ENCODE data around the gene PDE6C.

The PDE6C gene

DNA sequence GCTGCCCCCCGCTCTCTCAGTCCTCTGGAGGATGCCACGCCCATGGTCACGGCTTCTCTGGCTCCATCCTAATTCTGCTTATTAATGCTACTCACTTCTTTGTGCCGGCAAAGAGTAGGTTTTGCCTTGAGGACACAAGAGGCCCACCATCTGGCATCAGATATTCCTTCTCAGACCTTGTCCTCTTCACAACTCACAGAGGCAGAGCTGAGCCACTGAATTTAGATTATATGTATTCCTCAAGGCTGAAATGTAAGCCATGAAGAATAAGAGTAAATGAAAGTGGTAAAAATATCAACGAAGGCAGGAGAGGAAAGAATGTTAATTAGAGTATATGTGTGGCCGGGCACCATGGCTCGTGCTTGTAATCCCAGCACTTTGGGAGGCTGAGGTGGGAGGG lies 17.8 kb upstream of the PDE6C start:
- DNase-seq (ENCODE audit: low read depth): no peak

DNA sequence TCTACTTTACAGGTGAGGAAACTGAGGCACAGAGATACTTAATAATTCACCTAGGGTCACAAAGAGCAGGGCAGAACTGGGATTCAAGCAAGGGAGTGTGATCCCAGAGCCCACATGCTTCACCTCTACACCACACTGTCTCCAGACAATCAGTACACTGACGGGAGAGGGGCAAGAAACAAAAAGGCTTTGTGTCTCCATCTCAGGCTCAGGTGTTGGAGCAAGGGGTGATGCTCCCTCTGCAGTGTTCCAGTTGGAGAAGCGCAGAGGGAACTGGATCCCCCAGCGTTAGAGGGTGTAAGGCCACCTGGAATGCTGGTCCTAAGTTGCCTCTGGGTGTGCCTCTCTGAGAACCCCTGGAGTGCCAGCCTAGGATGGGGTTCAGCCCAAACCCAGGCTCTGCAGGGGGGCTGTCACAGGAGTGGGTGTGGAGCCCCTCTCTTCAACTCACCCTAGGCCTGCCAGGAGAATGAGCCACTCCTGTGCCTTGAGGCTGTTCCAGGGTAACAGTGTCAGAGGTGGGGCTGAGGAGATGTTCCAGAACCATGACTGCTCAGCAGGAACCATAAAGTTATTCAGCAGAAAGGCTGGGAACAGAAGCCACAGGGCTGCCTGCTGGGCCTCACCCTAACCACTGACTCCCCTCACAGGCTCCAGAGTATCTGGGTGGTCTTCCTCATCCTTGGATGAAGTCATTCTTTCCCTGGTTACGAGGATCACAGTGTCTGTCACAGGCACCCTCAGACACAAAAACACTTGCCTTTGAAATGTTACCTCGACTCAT lies 16.8 kb upstream of the PDE6C start:
- no peak for DNase-seq (ENCODE audit: low read depth)

DNA sequence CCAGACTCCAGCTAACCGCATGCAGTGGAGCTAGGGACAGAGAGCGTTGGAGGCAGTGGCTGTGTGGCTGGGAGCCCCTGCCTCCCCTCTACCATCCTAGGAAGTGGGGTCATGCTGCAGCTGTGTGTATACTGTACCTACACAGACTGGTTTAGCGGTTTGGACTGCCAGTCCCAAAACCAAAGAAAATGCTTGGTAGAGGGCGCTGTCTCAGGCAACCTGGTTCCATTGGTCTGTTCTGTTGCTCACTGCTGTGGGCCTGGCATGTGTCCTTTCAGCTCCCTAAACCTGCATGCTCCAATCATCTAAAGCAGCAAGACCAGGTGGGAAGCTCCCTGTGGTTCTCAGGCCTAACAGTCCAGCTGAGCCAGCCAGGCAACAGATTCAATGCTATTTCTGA lies 15.8 kb upstream of the PDE6C start:
- no peak for DNase-seq (ENCODE audit: low read depth)

DNA sequence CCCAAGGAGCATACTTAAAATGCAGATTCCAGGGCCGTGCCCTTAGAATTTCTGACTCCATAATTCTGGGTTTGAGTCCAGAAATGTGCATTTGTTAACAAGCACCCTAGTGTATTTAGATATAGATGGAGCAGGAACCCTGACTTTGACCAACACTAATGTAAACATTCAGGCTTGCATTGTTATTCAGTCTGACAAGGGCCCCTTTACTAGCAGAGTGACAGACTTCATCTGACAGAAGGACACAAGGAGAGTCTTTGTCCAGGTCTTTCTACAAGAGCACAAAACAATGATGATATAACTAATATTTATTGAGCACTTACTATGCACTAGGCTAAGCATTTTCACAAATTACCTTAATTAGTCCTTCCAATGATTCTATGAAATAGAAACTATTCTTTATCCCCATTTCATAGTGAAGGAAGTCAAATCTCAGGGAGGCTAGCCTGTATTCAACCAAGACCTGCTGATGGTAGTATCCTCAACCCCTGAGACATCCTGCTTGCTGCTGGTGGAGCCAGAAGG lies 15.2 kb upstream of the PDE6C start:
- no peak for DNase-seq (ENCODE audit: low read depth)

DNA sequence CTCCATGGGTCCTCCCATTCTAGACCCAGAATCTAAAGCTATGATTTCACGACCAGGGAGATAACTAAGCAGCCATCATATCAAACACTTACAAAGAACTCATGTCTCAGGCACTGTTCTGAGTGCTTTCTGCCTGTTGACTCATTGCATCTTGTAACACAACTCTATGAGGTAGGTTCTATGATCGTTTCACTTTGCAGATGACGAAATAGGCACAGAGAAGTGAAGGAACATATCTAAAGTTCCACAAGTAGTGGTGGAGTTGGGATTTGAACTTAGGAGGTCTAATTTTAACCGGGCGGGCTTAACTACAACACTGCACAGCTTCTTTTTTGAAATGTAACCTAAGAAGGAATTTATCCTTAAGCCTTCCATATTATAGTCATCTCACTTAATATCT lies 14.2 kb upstream of the PDE6C start:
- DNase-seq (ENCODE audit: low read depth): no peak

DNA sequence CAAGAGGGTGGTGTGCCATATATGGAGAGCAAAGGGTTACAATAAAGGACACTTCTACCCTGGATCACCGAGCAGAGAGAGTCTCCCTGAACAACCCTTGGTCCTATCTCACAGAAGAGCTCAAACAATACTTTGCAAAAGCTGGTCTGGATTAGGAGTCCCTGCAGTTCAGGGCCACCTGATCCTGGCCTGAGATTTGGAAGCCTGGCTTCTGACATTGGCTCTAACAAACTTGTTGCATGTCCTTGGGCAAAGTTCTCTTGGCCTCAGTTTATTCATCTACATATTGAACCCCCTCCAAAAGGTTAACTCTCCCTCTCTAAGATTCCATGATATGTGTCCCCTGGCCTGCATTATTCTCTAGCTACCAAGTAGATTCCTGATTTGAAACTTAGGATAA lies 13.0 kb upstream of the PDE6C start:
- DNase-seq (ENCODE audit: low read depth): no peak

DNA sequence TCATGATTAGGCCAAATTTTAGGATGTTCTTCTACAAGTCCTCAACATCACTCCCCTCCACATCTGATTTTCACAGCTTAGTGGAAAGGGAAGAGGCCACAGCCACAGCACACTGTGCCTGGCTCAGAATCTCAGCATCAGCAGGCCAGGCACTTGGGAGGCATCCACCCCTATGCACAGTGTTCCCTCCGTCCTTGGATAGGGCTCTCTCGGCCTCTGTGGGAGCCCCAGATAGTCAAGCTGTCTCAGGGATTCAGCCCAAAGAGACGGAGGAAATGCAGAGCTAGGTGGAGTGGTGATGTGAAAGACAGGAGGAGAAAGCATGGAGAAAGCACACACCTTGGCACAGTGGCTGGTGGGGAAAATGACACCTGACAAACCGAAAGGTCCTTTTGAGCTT lies 12.6 kb upstream of the PDE6C start:
- no peak for DNase-seq (ENCODE audit: low read depth)

DNA sequence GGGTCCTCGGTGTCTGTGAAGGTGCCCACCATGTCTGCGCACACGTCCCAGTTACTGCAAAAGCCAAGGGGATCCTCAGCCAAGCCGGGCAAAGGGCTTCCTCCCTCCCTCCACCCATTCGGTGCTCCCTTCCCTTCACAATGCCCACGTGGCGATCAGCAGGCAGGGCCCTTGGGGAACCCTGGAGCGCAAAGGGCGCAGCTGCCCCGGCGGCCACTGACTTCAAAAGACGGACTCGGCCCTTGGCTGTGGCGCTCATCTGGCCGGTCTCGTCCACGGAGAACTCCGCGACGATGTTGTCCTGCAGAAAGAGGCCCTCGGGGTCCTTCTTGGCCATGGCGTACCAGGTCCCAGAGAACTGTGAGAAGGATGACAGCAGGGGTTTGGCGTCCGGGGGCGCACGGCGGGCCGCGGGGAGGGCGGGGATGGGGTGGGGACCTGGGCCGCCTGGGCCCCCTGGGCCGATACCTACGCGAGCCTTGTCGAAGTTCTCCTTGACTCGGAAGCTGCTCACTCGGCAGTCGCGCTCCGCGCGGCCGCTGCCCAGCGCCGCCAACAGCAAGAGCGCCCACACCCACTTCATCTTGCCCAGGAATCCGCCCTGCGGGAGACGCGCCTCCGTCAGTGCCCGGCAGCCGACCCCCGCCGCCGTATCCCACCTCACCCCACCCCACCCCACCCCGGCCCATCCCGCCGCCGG lies 11.7 kb upstream of the PDE6C start:
- DNase-seq (ENCODE audit: low read depth): no peak

DNA sequence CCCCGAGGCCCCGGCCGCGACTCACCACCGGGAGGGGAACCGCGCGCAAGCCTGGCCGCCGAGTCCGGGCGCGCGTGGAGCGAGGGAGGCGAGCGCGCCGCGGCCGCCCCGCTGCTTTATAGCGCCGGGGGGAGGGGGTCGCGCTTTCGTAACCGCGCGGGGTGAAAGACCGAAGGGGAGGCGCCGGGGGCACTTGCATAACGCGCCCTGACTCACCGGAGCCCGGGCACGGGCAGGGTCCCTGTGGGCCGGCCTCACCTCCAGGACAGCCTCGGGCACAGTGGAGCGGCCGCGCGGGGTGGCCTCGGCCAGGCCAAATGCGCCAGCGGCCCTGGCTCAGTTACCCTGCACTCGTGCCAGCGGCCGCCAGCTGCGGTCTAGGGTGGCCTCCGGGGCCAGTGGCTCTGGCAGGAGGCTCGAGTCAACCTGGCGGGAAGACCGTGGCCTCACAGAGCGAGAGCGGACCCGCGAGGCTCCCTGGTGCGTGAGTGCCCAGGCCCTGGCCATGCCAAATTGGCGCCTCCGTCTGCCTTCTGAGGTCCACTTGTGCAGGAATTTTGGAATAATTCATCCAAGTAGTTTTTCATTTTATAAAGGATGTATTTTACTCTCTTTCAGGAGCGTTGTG lies 11.1 kb upstream of the PDE6C start, which contains the start of gene RBP4:
Gene RBP4 (minus strand): TSS at position 90 of the 628 bp plus-strand sequence. CDS start 207 bp downstream, outside the sequence.
- no peak for DNase-seq (ENCODE audit: low read depth)

DNA sequence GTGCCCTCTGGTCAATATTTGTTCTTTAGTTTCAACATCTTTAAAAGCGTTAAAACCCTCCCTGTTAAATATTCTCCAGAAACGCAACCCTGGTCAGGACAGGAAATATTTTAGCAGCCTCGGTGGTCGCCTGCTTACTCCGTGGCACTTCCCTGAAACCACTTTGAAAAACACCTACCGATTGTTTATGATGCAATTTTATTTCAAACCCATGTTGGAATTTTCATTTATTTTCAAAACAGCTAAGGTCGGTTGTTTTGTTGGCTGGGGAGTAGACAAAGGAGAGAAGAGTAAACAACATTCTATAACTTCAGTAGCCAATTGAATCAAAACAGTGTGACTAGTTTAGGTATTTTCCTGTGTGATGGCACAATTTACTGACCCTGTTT lies 10.6 kb upstream of the PDE6C start:
- DNase-seq (ENCODE audit: low read depth): no peak

DNA sequence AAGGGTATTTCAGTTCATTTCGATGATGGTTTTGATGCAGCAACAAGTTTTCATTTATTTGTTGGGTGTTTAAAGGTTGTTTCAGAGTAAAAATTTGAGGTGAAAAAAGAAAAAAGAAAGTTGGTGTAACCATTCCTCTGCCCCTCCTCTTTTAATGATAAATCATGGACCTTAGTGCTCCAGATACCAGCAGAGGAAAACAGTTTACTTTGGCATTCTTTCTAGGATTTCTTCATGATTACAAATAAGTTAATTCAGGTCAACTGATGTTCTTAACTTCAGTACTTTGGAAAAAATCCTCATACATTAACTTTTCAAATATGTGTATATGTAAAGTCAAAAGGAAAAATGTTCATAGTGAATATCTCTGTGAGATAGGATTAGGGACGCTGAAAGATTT lies 9.3 kb upstream of the PDE6C start:
- no peak for DNase-seq (ENCODE audit: low read depth)

DNA sequence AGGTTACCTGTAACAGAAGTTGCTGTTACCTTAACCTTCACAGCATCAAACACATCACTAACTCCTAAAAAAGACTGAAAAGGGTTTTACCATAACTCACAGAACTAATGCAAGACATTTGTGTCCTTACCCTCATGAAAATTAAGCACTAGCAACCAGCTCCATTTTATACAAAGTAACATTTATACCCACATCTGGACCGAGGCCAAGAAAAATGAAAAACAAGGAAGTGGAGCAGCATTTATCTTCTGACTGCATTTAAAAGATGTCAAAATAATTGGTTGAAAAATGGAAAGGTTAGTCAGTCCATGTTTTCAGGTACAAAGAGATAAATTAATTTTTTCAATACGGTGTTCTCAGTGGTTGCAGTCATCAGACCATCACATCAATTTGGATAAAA lies 8.2 kb upstream of the PDE6C start:
- no peak for DNase-seq (ENCODE audit: low read depth)

DNA sequence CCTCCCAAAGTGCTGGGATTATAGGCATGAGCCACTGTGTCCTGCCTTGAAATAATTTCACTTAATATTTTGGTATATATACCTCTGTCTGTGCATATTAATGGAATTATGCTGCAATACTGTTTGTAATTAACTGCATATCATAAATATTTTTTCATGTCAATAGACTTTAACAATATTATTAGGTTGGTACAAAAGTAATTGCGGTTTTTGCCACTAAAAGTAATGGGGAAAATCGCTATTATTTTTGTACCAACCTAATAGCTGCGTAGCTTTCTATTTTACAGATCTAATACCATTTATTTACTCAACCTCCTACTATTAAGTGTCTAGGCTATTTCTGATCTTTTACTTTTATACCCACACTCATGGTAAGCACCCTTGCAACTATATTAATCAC lies 3.9 kb upstream of the PDE6C start:
- DNase-seq (ENCODE audit: low read depth): no peak

DNA sequence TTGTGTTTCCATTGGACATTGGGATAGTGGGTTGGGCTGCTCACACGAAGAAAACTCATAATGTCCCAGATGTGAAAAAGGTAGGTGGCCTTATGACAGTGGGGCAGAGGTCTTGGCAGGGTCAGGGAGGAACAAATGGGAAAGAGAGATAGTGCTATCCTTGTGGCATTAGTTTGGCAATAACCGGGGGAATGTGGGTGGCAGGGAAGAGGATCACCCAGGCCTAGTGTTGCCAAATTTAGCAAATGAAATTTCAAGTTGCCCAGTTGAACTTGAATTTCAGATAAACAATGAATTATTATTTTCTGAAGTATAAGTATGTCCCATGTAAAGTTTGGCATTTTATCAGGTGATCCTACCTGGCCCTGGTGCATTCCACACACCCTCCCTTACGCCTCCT lies 789 bp downstream of the PDE6C start:
- DNase-seq (ENCODE audit: low read depth): no peak

DNA sequence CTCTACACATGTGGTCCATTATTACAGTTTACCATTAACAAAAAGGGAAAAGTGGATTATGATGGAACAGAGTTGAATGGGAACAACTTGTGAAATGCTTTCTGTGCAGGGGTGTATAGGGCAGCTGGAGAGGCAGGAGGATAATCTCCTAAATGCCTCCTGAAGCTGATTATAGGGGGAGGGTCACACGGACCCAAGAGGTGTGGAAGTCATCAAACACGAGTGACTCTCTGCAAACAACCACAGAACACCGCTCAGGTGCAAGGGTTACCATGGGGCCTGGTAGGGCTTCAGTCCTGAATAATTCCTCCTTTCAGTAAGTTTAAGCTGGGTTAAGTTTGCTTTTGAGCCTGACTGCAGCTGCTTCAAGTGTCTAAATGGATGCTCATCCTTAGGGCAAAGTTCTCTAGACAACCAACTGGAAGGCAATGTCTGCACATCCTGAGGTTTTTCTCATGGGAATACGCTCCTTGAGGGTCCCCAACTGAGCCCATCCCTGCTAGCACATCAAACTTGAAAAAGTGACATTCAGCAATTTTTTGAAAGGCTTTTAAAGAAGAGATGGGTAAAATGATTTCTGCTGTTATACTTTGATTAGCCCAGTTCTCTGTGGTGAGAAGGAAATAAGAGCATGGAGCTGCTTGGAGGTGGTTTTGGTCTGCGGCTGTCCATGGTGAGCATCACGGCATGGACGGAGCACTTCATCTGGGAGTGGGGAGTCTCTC lies 1.9 kb downstream of the PDE6C start:
- no peak for DNase-seq (ENCODE audit: low read depth)

DNA sequence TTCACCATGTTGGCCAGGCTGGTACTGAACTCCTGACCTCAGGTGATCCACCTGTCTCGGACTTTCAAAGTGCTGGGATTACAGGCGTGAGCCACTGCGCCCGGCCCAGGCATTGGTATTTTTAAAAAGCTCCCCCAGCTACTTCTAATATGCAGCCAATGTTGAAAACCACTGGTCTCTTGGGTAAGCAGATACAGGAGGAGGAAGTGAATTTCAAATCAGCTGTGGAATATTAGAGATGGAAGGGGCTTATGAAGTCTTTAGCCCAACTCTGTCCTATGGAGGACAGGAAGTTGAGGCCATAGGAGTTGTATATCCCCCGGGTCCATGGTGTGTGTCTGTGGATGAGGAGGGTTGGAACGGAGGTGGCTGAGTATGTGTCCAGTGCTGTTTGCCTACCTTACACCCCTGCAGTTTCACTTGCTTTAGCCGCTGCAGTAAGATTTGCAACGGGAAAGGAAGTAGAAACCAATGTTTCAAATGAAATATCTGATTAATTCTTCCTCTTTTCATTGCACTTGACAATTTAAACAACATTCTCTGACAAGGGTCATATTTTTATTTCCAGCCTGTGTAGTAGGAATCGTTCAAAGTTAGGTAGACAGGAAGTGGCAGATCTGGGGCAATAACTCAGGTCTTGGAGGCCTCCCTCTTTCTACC lies 3.4 kb downstream of the PDE6C start:
- no peak for DNase-seq (ENCODE audit: low read depth)

DNA sequence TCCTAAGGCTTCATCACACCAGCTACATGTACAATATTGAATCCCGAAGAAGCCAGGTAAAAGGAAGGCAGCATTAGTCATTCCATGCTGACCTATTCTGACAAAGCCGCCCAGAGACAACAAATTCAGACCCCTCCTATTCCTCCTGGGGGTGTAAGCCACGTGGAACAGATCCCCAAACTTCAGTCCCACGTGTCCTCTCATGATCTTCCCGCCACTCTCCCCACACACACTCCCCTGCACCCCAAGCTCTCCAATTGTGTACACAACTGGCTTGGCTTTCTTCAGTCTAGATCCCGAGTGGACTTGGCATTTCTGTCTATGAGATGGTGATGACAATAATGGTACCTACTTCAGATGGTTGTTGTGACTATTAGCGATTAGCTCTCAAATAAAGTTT lies 8.6 kb downstream of the PDE6C start:
- DNase-seq (ENCODE audit: low read depth): no peak

DNA sequence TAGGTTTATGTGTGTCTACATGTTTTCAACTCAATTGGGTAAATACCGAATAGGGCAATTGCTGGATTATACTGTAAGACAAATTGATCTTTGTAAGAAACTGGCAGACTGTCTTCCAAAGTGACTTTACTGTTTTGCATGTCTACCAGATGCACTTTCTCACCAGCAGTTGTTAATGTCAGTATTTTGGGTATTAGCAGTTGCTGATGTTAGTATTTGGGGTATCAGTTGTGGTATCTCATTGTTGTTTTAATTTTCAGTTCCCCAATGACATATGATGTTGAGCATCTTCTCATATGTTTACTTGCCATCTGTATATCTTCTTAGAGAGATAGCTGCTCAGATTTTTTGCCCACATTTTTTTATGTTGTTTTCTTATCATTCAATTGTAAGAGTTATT lies 10.6 kb downstream of the PDE6C start:
- DNase-seq (ENCODE audit: low read depth): no peak

DNA sequence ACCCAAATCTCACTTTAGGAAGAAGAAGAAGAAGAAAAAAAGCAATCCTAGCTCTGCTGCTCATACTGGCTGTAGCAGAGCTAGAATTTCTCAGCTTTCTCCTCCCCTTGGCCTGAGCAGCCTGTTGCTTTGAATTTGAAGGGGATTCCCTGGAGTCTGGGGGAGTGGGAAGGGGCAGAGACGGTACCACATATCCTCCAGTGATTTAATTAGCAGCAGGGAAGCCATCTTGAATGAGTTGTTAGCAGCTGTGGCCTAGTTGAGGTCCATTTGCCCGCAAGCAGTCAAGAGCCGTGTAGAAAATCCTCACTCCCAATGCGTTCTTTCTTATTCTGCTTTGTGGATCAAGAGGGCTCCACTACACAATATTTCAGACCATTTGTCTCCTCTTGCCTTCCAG lies 16.5 kb downstream of the PDE6C start:
- no peak for DNase-seq (ENCODE audit: low read depth)

DNA sequence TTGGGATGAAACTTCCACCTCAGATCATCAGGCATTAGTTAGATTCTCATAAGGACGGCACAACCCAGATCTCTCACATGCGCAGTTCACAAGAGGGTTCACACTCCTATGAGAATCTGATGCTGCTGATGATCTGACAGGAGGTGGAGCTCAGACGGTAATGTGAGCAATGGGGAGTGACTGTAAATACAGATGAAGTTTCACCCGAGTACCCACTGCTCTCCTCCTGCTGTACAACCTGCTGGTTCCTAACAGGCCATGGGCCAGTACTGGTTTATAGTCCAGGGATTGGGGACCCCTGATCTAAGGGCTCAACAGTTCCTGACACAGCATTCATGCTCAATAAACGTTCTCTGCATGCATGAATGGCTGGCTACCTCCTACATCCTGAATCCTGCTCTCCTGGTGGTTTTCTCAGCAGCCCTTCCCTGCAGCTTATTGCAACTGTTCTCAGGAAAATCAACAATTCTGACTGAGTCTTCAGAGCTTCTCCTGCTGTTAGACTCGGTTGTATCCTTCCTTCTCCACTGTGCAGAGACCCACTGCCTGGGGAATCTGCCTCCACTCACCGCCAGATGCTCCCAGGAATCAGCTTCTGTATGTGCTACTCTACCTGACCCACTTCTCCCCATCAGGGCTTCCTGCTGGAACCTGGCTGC lies 17.4 kb downstream of the PDE6C start:
- DNase-seq (ENCODE audit: low read depth): no peak

Measured in T-helper 22 cell (primary cell).